ENCODE measurements around the gene TOP1. TPM values are rescaled to one million over a fixed set of nuclear protein-coding genes. Genes with fewer than 3 reads are reported as not detected.
"Not testable (repeated sequence)": the region's sequence is repeated elsewhere in the genome, so short reads cannot be mapped to it uniquely, and the experiment has no call there.

The TOP1 gene
- total RNA-seq, 2 experiments from 2014 or later = 37.6 to 41.7 TPM

DNA sequence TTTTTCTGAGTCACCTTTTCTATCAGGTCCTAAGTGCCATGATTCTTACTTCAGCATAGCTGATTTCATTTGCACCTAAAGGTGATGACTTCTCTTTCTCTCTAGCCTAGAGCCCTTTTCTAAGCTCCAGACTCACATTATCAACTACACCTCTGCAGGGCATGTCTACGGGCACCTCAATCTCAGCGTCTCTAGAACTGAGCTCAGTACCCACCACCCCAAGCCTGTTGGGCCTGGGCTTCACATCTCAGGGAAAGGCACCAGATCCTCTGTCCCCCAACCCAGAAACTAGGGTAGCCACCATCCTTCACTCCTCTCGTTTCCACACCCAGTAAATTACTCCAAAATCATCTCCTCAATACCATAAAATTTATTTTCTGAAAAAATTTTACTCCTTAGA is 98.1 kb downstream of the TOP1 start:
- H3K4me3 Mint-ChIP-seq = no peak overlapping the region
- TF ChIP-seq, protein P1, sequence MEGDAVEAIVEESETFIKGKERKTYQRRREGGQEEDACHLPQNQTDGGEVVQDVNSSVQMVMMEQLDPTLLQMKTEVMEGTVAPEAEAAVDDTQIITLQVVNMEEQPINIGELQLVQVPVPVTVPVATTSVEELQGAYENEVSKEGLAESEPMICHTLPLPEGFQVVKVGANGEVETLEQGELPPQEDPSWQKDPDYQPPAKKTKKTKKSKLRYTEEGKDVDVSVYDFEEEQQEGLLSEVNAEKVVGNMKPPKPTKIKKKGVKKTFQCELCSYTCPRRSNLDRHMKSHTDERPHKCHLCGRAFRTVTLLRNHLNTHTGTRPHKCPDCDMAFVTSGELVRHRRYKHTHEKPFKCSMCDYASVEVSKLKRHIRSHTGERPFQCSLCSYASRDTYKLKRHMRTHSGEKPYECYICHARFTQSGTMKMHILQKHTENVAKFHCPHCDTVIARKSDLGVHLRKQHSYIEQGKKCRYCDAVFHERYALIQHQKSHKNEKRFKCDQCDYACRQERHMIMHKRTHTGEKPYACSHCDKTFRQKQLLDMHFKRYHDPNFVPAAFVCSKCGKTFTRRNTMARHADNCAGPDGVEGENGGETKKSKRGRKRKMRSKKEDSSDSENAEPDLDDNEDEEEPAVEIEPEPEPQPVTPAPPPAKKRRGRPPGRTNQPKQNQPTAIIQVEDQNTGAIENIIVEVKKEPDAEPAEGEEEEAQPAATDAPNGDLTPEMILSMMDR (IDR thresholded peaks at IDR 0.05) = no peak
- H3K4me3 ChIP-seq (ENCODE audit: low read length) = no peak overlapping the region
- H3K4me1 Mint-ChIP-seq (ENCODE audit: low read depth) = peaks cover 2% of the 10 kb centered on the region
- ChIA-PET CTCF (no interaction called here), POLR2A (no interaction called here)
- H3K9me3 Mint-ChIP-seq = no peaks in the 10 kb centered on the region
- no peak overlapping the region for H3K27ac ChIP-seq (ENCODE audit: low read depth in 1 of 2, low read length in 2 of 2)
- H3K27me3 Mint-ChIP-seq = no peaks in the 10 kb centered on the region
- H3K9me3 ChIP-seq (ENCODE audit: control insufficient read depth in 1 of 2, insufficient read depth in 1 of 2, low read length in 2 of 2) = no peaks in the 10 kb centered on the region
- H3K27ac Mint-ChIP-seq = peak overlapping the region; percentile 7
- peaks cover 52% of the 10 kb centered on the region for H3K36me3 Mint-ChIP-seq (ENCODE audit: low read depth)
- ATAC-seq (ENCODE audit: poor library complexity) = no peak
- H3K4me1 ChIP-seq (ENCODE audit: insufficient read depth, low read length) = no peaks in the 10 kb centered on the region
- H3K27me3 ChIP-seq (ENCODE audit: control insufficient read depth in 1 of 2, insufficient read depth in 2 of 2, low read length in 2 of 2) = no peaks in the 10 kb centered on the region
- intact Hi-C loops (cut with DNase I, micrococcal nuclease) = no loop called here
- H3K36me3 ChIP-seq (ENCODE audit: insufficient read depth, low read length) = peaks cover 37% of the 10 kb centered on the region
- DNase-seq = no peak

DNA sequence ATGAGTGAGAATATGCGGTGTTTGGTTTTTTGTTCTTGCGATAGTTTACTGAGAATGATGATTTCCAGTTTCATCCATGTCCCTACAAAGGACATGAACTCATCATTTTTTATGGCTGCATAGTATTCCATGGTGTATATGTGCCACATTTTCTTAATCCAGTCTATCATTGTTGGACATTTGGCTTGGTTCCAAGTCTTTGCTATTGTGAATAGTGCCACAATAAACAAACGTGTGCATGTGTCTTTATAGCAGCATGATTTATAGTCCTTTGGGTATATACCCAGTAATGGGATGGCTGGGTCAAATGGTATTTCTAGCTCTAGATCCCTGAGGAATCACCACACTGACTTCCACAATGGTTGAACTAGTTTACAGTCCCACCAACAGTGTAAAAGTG is 99.7 kb downstream of the TOP1 start:
- intact Hi-C loops (cut with DNase I, micrococcal nuclease); H3K4me1 Mint-ChIP-seq (ENCODE audit: low read depth); H3K27me3 Mint-ChIP-seq; H3K27ac ChIP-seq (ENCODE audit: low read depth in 1 of 2, low read length in 2 of 2); H3K9me3 Mint-ChIP-seq; H3K27me3 ChIP-seq (ENCODE audit: control insufficient read depth in 1 of 2, insufficient read depth in 2 of 2, low read length in 2 of 2); H3K27ac Mint-ChIP-seq; POLR2A ChIA-PET; CTCF ChIA-PET; H3K4me1 ChIP-seq (ENCODE audit: insufficient read depth, low read length); H3K4me3 ChIP-seq (ENCODE audit: low read length); H3K9me3 ChIP-seq (ENCODE audit: control insufficient read depth in 1 of 2, insufficient read depth in 1 of 2, low read length in 2 of 2); H3K4me3 Mint-ChIP-seq; DNase-seq; ATAC-seq (ENCODE audit: poor library complexity): not testable (repeated sequence)
- peaks cover 36% of the 10 kb centered on the region for H3K36me3 Mint-ChIP-seq (ENCODE audit: low read depth)
- H3K36me3 ChIP-seq (ENCODE audit: insufficient read depth, low read length) = peaks cover 21% of the 10 kb centered on the region

DNA sequence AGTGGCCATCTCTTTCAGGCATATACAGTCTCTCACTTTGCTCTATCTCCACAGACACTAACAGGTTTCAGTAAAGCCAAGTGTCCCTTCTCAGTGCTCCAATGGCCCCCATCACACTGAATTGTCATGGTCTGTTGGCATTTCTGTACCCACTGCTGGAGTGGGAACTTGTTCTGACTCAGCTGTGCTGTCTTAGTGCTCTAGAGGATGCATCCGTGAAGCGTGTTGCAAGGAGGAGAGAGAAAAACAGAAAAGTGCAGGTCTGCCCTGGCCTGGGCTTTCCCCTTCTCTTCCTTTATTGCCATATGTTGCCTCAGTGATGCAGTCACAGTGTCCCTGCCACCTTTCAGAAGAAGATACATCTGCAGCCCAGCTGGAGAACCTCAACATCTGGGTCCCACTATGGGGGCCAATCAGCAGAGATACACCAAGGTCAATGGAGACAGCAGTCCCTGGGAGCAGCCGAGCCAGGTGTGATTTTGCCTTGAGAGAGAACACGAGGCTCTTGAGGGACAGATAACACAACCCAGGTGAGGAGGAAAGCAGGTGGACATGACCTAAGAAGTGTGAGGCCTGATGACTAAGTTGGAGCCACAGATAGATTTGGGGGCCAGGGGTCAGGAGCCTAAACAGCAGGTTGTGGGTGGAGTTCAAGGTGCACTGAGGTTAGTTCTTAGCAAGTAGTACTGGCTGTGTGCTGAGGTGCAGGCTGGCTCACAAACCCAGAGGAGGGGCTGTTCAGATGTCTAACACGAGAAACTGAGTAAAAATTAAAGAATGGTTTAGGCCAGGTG is 103.2 kb downstream of the TOP1 start:
- H3K36me3 ChIP-seq (ENCODE audit: insufficient read depth, low read length) = no peaks in the 10 kb centered on the region
- H3K4me1 Mint-ChIP-seq (ENCODE audit: low read depth) = peaks cover 32% of the 10 kb centered on the region
- no peaks in the 10 kb centered on the region for H3K9me3 Mint-ChIP-seq
- H3K27me3 ChIP-seq (ENCODE audit: control insufficient read depth in 1 of 2, insufficient read depth in 2 of 2, low read length in 2 of 2) = no peaks in the 10 kb centered on the region
- no peak overlapping the region for H3K27ac ChIP-seq (ENCODE audit: low read depth in 1 of 2, low read length in 2 of 2)
- no peak overlapping the region for H3K4me3 Mint-ChIP-seq
- no peak overlapping the region for H3K4me3 ChIP-seq (ENCODE audit: low read length)
- H3K36me3 Mint-ChIP-seq (ENCODE audit: low read depth) = peaks cover 10% of the 10 kb centered on the region
- ChIA-PET POLR2A (no interaction called here), CTCF (interaction anchor here (0.7 to 5.5 kb wide), 2 partner anchors 41 to 189 kb away, joined by 3 to 34 read pairs; no protein-coding TSS in a partner anchor)
- ATAC-seq (ENCODE audit: poor library complexity) = no peak
- H3K9me3 ChIP-seq (ENCODE audit: control insufficient read depth in 1 of 2, insufficient read depth in 1 of 2, low read length in 2 of 2) = no peaks in the 10 kb centered on the region
- peak overlapping the region; percentile 36 for H3K27ac Mint-ChIP-seq
- TF ChIP-seq, protein P1 (IDR thresholded peaks at IDR 0.05) = no peak
- H3K27me3 Mint-ChIP-seq = no peaks in the 10 kb centered on the region
- intact Hi-C loops (cut with DNase I, micrococcal nuclease) = loop anchor here in 1 of 2 experiments (10.0 kb wide), 1 partner anchor 563 kb away; no protein-coding TSS in a partner anchor
- no peak for DNase-seq
- H3K4me1 ChIP-seq (ENCODE audit: insufficient read depth, low read length) = peaks cover 29% of the 10 kb centered on the region

DNA sequence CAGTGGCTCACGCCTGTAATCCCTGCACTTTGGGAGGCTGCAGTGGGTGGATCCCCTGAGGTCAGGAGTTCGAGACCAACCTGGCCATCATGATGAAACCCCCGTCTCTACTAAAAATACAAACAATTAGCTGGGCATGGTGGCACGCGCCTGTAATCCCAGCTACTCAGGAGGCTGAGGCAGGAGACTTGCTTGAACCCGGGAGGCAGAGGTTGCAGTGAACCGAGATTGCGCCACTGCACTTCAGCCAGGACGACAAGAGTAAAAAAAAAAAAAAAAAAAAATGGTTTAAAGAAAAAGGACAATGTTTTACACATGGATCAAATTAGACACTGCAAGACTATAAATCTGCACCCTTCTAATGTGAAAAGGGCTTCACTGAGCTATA is 103.8 kb downstream of the TOP1 start:
- intact Hi-C loops (cut with DNase I, micrococcal nuclease) = loop anchor here in 1 of 2 experiments (10.0 kb wide), 1 partner anchor 562 kb away; no protein-coding TSS in a partner anchor
- H3K27ac Mint-ChIP-seq = peak overlapping the region; percentile 91

More for the DNA sequence above, 103.8 kb downstream of the TOP1 start:
- H3K36me3 ChIP-seq (ENCODE audit: insufficient read depth, low read length); H3K4me3 Mint-ChIP-seq; DNase-seq; H3K9me3 Mint-ChIP-seq; H3K36me3 Mint-ChIP-seq (ENCODE audit: low read depth); ATAC-seq (ENCODE audit: poor library complexity); H3K27me3 Mint-ChIP-seq; H3K27me3 ChIP-seq (ENCODE audit: control insufficient read depth in 1 of 2, insufficient read depth in 2 of 2, low read length in 2 of 2); POLR2A ChIA-PET; H3K9me3 ChIP-seq (ENCODE audit: control insufficient read depth in 1 of 2, insufficient read depth in 1 of 2, low read length in 2 of 2); H3K27ac ChIP-seq (ENCODE audit: low read depth in 1 of 2, low read length in 2 of 2); H3K4me3 ChIP-seq (ENCODE audit: low read length): not testable (repeated sequence)
- peaks cover 32% of the 10 kb centered on the region for H3K4me1 Mint-ChIP-seq (ENCODE audit: low read depth)
- peaks cover 29% of the 10 kb centered on the region for H3K4me1 ChIP-seq (ENCODE audit: insufficient read depth, low read length)
- CTCF ChIA-PET = interaction anchor here (0.7 to 5.5 kb wide), 3 partner anchors 39 to 189 kb away, joined by 3 to 34 read pairs (median 4); no protein-coding TSS in a partner anchor
